Transverse colon (tissue), 4 donors: ENCODE data around the gene RAB6D. TPM values are rescaled to one million over a fixed set of nuclear protein-coding genes. Genes with fewer than 3 reads are reported as not detected.
"Not testable (repeated sequence)": the region's sequence is repeated elsewhere in the genome, so short reads cannot be mapped to it uniquely, and the experiment has no call there.

Experiments used
- DNase-seq: peaks from one replicate; pipeline ENCODE4 v3.0.0-alpha.2; 2019
- H3K27ac ChIP-seq, 4 donors: fragments of 200-600 bp; sonication (generic); 2 replicates each; pipeline ENCODE4 v1.5.1; 2016 to 2018; ENCODE audit warnings: inconsistent platforms in 4 of 4
- H3K27me3 ChIP-seq: fragments of 200-600 bp; sonication (generic); 2 replicates; pipeline ENCODE4 v1.5.1; 2017; ENCODE audit warnings: inconsistent platforms
- H3K36me3 ChIP-seq, 4 donors: fragments of 200-600 bp; sonication (generic); 2 replicates each; pipeline ENCODE4 v1.5.1; 2017 to 2019; ENCODE audit warnings: inconsistent platforms in 4 of 4
- H3K4me1 ChIP-seq, 4 donors: fragments of 200-600 bp; sonication (generic); 2 replicates each; pipeline ENCODE4 v1.5.1; 2017 to 2020; ENCODE audit warnings: inconsistent platforms in 4 of 4
- H3K4me3 ChIP-seq, 4 donors: fragments of 200-600 bp; sonication (generic); 1 replicate in 1 of 4; 2 replicates in 3 of 4; pipeline versions ENCODE4 v1.5.1 to v1.6.1; 2017 to 2019; ENCODE audit warnings: inconsistent platforms in 4 of 4
- H3K9me3 ChIP-seq, 2 donors: fragments of 200-600 bp; sonication (generic); 2 replicates each; pipeline ENCODE4 v1.5.1; 2017 to 2019; ENCODE audit warnings: inconsistent platforms in 2 of 2
- EP300 ChIP-seq: sonication (generic); formaldehyde crosslinking; IDR thresholded peaks from one replicate; pipeline ENCODE4 v1.6.1; 2017; ENCODE audit warnings: antibody characterized with exemption, low read depth
- POLR2A ChIP-seq: fragments of 450-650 bp; IDR thresholded peaks from one replicate; pipeline ENCODE4 v1.6.1; 2016; ENCODE audit warnings: antibody characterized with exemption, mild to moderate bottlenecking, moderate library complexity
- POLR2AphosphoS5 ChIP-seq, 3 donors: sonication (generic); formaldehyde crosslinking; IDR thresholded peaks; one replicate each; pipeline ENCODE4 v1.6.1; 2016; ENCODE audit warnings: antibody characterized with exemption in 3 of 3
- WGBS, 2 donors: methylation state at CpG; one replicate each; pipeline ENCODE4 v1.1.5; 2018; ENCODE audit warnings: low coverage in 1 of 2; 5-methylcytosine and 5-hydroxymethylcytosine counted together
- in situ Hi-C, 4 donors: fragments of 200-750 bp; cut with MboI; loops; one replicate each; pipeline versions ENCODE4 v1.15.0 to v1.15.1; 2017; ENCODE audit warnings: low sequenced_read_pairs in 3 of 4, low pct_ligation_motif_present in 1 of 4, low pct_unique_long_range_greater_than_20kb in 1 of 4
- intact Hi-C: fragments of 100-400 bp; cut with DNase I; formaldehyde crosslinking; loops from one replicate; pipeline ENCODE4 v1.15.1; 2023; ENCODE audit warnings: low total_unique reads
- total RNA-seq, 4 donors: library from RNA; depleted of rRNA; stranded (reverse); fragments of >200 nt; gene quantifications; one replicate each; pipeline ENCODE4 v1.1.0, GENCODE V29; 2016
- TF ChIP-seq, protein P1 (sequence below), 5 experiments: fragments of 200-600 bp in 3 of 5; fragments of 450-650 bp in 2 of 5; sonication (generic) in 3 of 5; IDR thresholded peaks; 1 replicate in 2 of 5; 2 replicates in 3 of 5; pipeline ENCODE4 v1.5.1; 2016 to 2017; ENCODE audit warnings: antibody characterized with exemption in 5 of 5, inconsistent platforms in 3 of 5, mild to moderate bottlenecking in 2 of 5, moderate library complexity in 1 of 5

RAB6D gene
- 1 to 10 TPM in 3 of 4 donors, under 1 TPM in 1; 1.00 to 2.5 (median 2.0) TPM for total RNA-seq

DNA sequence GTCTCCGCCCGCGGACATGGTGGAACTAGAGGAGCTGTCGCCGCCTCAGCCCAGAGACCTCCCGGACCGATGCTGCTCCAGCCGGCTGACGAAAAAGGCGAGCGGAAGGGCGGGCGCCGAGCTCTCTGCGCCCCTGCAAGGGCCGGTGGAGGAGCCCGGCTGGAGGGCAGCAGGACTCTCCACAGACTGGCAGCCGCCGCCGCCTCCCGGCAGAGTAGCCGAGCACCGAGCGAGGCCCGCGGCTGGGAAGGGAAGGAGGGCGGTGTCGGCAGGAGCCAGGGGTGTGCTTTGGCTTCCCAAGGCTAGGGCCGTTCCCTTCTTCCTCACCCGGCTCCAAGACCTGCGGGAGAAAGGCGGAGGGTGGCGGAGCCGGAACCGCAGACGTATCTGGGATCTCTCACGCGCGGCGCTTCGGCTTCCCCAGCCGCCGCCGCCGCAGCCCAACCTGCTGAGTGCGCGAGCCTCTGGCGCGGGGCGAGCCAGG is at the start of gene RAB6D:
TSS of gene RAB6D (minus strand) at position 466 of the 484 bp plus-strand sequence. CDS start at position 18, 448 bp downstream.
- H3K36me3 ChIP-seq, H3K4me1 ChIP-seq, H3K9me3 ChIP-seq, intact Hi-C loops, DNase-seq: not testable (repeated sequence)
- whole genome bisulfite sequencing, 2 donors, result 1 to 5% methylated on average over 4 to 33 of the region's 50 CpGs
- Histone ChIP-seq H3K4me3 (peak within 1 kb of the TSS in 3 of 4 donors; percentile 30 to 58 (median 37)), H3K27ac (peak within 1 kb of the TSS; percentile 69 to 82 (median 76)), H3K27me3 (peaks cover 18% of the 10 kb centered on the region)
- in situ Hi-C loops, result loop anchor here in 1 of 4 donors (25.0 kb wide), 1 partner anchor 1076 kb away; no protein-coding TSS in a partner anchor

DNA sequence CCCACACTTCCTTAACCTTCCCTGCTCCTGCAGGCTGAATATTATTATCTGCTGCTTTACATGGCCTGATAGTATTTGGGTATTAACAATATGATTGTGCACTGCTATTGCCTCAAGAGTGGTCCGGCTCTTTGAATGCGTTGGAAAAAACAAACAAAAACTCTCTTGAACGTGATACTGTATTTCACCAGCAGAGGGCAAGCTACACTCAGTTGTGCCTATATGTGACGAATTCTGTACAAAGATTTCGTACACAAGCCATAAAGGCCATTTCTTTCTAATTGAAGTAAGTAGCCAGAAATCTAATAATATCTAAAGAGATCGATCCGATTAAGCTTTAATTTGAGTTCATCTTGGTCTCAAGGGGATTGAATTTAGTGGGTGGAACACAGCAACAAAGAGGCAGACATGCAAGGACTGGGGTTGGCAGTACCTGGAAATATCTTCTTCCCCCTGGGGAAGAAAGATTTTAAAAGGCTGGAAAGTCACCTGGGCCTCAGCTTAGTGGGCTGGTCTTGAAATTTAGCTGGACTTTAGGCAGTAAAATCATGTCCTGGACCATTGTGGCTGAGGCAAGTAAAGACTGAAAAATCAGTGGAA is 49.3 kb upstream of the RAB6D start:
- peaks cover 32% of the 10 kb centered on the region for H3K27me3 ChIP-seq
- no peak for TF ChIP-seq POLR2AphosphoS5 (IDR thresholded peaks at IDR 0.05)
- TF ChIP-seq, protein P1, sequence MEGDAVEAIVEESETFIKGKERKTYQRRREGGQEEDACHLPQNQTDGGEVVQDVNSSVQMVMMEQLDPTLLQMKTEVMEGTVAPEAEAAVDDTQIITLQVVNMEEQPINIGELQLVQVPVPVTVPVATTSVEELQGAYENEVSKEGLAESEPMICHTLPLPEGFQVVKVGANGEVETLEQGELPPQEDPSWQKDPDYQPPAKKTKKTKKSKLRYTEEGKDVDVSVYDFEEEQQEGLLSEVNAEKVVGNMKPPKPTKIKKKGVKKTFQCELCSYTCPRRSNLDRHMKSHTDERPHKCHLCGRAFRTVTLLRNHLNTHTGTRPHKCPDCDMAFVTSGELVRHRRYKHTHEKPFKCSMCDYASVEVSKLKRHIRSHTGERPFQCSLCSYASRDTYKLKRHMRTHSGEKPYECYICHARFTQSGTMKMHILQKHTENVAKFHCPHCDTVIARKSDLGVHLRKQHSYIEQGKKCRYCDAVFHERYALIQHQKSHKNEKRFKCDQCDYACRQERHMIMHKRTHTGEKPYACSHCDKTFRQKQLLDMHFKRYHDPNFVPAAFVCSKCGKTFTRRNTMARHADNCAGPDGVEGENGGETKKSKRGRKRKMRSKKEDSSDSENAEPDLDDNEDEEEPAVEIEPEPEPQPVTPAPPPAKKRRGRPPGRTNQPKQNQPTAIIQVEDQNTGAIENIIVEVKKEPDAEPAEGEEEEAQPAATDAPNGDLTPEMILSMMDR (IDR thresholded peaks at IDR 0.05), result peak; percentile 70 to 80 (median 75)
- no peaks in the 10 kb centered on the region for H3K4me1 ChIP-seq
- intact Hi-C loops, result loop anchor here (10.0 kb wide), 1 partner anchor 112 kb away; the partner anchor contains the start of gene CCDC74A
- no peak overlapping the region for H3K27ac ChIP-seq
- no peaks in the 10 kb centered on the region for H3K36me3 ChIP-seq
- no peaks in the 10 kb centered on the region for H3K9me3 ChIP-seq
- no peak overlapping the region for H3K4me3 ChIP-seq
- in situ Hi-C loops, result loop anchor here in 2 of 4 donors (25.0 kb wide), 1 partner anchor 249 kb away; no protein-coding TSS in a partner anchor
- no peak for DNase-seq
- 0 to 1% methylated on average over 7 of the region's 7 CpGs for WGBS, 2 donors

DNA sequence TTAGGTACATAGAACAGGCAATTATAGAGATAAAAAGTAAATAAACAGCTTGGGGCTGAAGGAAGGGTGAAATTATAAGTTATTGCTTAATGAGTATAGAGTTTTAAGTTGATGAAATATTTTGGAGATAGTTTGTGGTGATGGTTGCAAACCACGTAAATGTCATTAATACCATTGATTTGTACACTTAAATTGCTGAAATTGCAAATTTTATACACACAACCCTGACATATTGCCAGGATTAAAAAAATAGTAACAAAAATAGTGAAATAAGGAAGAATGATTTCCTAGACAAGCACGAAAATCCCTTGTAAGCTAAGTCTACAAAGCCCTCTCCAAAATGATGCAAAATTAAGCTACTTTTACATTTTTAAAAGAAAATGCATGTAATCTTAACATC is 46.2 kb upstream of the RAB6D start:
- intact Hi-C loops, result loop anchor here (10.0 kb wide), 1 partner anchor 115 kb away; the partner anchor contains the start of gene CCDC74A
- no peak for TF ChIP-seq EP300
- TF ChIP-seq POLR2A, result no peak
- no peak for TF ChIP-seq POLR2AphosphoS5 (IDR thresholded peaks at IDR 0.05)
- TF ChIP-seq, protein P1 (IDR thresholded peaks at IDR 0.05), result no peak
- in situ Hi-C loops, result loop anchor here in 2 of 4 donors (25.0 kb wide), 1 partner anchor 252 kb away; no protein-coding TSS in a partner anchor
- DNase-seq, result no peak
- H3K4me1 ChIP-seq, result no peaks in the 10 kb centered on the region
- H3K9me3 ChIP-seq, result no peaks in the 10 kb centered on the region
- no peak overlapping the region for H3K27ac ChIP-seq
- 75 to 90% methylated on average over 2 of the region's 2 CpGs for whole genome bisulfite sequencing, 2 donors
- peaks cover 27% of the 10 kb centered on the region for H3K27me3 ChIP-seq
- H3K4me3 ChIP-seq, result no peak overlapping the region
- H3K36me3 ChIP-seq, result no peaks in the 10 kb centered on the region

DNA sequence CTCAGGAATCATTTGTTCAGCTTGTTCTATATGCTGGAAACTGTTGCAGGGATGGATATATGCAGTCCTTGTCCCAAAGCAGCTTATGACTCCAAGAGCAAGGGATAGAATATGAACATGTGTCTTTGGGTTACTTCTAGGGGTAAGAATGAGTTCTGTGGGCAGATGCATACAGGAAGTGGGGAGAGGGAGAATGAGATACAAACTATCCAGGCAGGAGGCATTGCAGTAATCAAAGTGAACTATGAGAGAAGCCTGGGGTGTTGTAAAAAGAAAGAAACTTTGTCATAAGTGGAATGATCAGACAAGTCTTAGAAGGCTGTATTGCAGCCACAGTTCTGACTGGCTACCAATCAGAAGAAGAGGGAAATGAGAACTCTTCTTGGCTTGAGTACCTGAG is 44.8 kb upstream of the RAB6D start:
- DNase-seq, result no peak
- intact Hi-C loops (no loop called here), in situ Hi-C loops (loop anchor here in 2 of 4 donors (25.0 kb wide), 1 partner anchor 254 kb away; no protein-coding TSS in a partner anchor)
- Histone ChIP-seq H3K4me3 (no peak overlapping the region), H3K27me3 (peaks cover 24% of the 10 kb centered on the region), H3K36me3 (no peaks in the 10 kb centered on the region), H3K4me1 (no peaks in the 10 kb centered on the region), H3K27ac (no peak overlapping the region), H3K9me3 (no peaks in the 10 kb centered on the region)
- TF ChIP-seq POLR2AphosphoS5 (IDR thresholded peaks at IDR 0.05), result no peak
- TF ChIP-seq POLR2A, result no peak
- TF ChIP-seq EP300, result no peak
- TF ChIP-seq, protein P1 (IDR thresholded peaks at IDR 0.05), result no peak
